ENCODE data around the gene UBE4A.
"Not testable (repeated sequence)": the region's sequence is repeated elsewhere in the genome, so short reads cannot be mapped to it uniquely, and the experiment has no call there.

Gene UBE4A

DNA sequence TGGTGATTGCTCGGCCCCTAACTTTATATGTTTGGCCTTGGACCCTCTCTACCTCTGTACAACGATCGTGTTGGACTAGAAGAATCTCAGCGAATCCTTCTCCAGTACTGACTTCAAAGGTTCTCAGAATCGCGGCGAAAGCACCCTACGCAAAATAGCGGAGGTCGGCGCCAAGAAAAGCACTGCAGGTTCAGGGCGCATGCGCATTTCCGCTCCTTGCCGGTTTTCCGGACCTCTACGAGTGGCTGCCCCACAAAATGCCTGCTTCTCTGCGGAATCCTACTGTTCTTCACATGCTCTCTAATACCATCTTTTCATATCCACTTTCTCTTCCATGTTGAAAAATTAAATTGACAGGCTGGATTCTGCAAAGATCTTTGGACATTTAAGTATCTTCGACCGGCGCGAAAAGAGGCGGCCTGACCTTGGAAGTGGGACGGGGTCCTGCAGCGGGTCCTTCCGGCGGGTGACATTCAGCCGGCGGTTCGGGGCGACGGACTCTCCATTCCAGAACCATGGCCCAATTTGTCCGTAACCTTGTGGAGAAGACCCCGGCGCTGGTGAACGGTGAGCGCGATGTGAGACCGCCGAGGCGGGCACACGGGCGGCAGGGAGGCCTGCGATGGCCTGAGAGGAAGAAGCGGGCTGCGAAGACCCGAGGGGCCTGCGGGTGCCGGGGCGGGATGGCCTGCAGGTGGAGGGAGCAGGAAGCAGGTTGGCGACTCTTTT lies 41.9 kb downstream of the UBE4A start, which contains the start of gene ATP5MG:
ATP5MG (plus strand) TSS at position 456 of the 729 bp plus-strand sequence; CDS start at position 516, 60 bp downstream.
- DNase-seq (ENCODE audit: low read depth in 2 of 2), result peak; percentile 62 to 66

DNA sequence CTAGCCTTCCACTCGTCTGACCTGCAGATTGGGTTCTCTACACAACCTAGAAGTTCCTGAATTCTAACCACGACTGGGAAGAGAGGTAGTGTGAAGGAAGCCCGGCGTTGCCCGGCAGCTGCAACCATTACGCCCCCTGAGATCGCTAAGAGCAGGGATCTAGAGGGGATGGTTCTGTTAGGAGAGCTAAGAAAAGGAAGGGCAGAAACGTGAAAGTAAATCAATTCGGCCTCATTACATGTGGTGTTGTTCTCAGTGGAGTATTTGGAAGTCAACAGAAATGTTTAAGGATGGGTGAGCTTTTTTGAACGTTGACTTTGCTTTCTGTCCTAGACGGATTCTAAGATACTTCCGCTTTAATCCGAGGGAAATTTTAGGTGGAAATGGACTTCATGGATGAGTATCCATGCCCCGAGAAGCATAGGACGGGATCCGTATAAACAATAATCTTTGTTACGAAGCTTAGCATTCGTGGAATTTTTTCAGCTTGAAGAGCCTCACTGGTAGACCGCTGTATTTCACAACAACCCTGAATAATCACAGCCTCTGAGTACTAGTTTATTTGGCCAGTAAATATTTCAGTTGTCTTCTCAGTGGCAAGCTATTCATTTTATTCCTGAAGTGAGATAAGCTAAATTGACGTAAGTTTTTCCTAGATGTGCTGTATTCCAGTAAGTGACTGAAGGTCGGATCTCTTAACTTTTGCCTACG lies 42.6 kb downstream of the UBE4A start:
- DNase-seq (ENCODE audit: low read depth in 2 of 2), result peak in 1 of 2 experiments; percentile 22

DNA sequence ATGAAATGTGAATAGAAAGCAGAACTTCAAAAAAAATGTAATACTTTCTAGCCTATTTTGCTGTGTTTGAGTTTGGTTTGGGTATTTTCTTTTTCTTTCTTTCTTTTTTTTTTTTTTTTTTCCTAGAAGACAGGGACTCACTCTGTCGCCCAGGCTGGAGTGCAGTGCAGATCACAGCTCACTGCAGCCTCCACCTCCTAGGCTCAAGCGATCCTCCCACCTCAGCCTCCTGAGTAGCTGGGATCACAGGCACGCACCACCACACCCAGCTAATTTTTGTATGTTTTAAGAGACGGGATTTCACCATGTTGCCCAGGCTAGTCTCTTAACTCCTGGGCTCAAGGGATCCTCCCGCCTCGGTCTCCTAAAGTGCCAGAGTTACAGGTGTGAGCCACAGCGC lies 43.2 kb downstream of the UBE4A start:
- not testable (repeated sequence) for DNase-seq (ENCODE audit: low read depth in 2 of 2)

GRCh38 chr11:118406599-118407166 lies 47.3 kb downstream of the UBE4A start:
- DNase-seq (ENCODE audit: low read depth in 2 of 2), result no peak

GRCh38 chr11:118410055-118410745 lies 50.8 kb downstream of the UBE4A start:
- DNase-seq (ENCODE audit: low read depth in 2 of 2), result no peak

GRCh38 chr11:118411530-118411929 lies 52.1 kb downstream of the UBE4A start:
- DNase-seq (ENCODE audit: low read depth in 2 of 2), result no peak

DNA sequence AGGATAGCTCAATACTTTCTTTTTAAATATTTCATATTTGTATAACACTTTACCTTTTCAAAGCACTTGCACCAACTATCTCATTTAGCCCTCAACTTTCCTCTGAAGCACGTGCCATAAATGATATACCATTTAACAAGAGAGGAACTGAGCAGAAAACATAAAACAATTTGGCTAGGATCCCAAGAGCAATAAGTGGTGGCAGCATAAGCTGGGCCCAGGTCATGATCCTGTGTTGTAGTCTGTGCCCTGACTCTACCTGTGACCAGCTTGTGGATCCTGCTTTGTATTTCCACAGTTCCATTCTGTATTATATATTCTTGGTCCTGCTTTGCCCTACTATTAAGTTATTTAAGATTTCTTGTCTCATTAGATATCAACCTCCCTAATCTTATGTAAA lies 53.5 kb downstream of the UBE4A start:
- DNase-seq (ENCODE audit: low read depth in 2 of 2), result no peak

GRCh38 chr11:118415062-118415738 lies 55.8 kb downstream of the UBE4A start:
- DNase-seq (ENCODE audit: low read depth in 2 of 2), result no peak

- peak; percentile 73 to 77 for DNase-seq (ENCODE audit: low read depth in 2 of 2)
Measured at GRCh38 chr11:118415739-118416068, 56.3 kb downstream of the UBE4A start.

DNA sequence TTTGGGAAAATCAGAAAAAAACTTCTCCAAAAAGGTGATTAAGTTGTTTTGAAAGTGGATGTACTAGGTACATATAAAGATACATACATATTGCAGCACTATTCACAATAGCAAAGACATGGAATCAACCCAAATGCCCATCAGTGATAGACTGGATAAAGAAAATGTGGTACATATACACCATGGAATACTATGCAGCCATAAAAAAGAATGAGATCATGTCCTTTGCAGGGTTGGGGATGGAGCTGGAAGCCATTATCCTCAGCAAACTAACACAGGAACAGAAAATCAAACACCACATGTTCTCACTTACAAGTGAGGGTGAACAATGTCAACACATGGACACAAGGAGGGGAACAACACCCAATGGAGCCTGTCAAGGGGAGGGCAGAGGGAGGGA lies 57.5 kb downstream of the UBE4A start:
- DNase-seq (ENCODE audit: low read depth in 2 of 2), result not testable (repeated sequence)

GRCh38 chr11:118417801-118418200 lies 58.4 kb downstream of the UBE4A start:
- DNase-seq (ENCODE audit: low read depth in 2 of 2), result no peak

GRCh38 chr11:118418766-118419165 lies 59.4 kb downstream of the UBE4A start:
- no peak for DNase-seq (ENCODE audit: low read depth in 2 of 2)

- DNase-seq (ENCODE audit: low read depth in 2 of 2), result no peak
Measured at GRCh38 chr11:118427707-118428106, 68.3 kb downstream of the UBE4A start.

DNA sequence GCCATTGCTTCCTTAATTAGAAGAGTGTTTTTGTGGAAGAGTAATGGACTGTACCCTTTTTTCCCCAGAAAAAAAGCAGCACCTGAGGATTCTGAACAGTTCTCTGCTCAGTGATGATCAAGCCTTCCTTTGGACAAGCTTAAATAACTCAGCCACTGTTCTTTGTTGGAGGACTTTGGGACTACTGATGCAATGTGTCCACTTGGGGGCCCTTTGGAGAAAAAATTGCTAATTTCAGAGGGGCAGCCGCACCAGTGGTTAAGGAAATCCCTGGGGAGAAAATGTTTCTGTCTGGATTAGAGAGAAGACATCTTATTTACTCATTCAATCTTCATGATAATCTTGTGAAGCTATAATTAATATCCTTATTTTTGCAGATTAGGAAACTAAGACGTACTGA lies 71.6 kb downstream of the UBE4A start:
- DNase-seq (ENCODE audit: low read depth in 2 of 2), result no peak

- no peak for DNase-seq (ENCODE audit: low read depth in 2 of 2)
Measured at GRCh38 chr11:118434123-118434552, 74.7 kb downstream of the UBE4A start.

- DNase-seq (ENCODE audit: low read depth in 2 of 2), result no peak
Measured at GRCh38 chr11:118434553-118435289, 75.3 kb downstream of the UBE4A start.

GRCh38 chr11:118435290-118435892 lies 76.0 kb downstream of the UBE4A start:
- DNase-seq (ENCODE audit: low read depth in 2 of 2), result no peak

DNA sequence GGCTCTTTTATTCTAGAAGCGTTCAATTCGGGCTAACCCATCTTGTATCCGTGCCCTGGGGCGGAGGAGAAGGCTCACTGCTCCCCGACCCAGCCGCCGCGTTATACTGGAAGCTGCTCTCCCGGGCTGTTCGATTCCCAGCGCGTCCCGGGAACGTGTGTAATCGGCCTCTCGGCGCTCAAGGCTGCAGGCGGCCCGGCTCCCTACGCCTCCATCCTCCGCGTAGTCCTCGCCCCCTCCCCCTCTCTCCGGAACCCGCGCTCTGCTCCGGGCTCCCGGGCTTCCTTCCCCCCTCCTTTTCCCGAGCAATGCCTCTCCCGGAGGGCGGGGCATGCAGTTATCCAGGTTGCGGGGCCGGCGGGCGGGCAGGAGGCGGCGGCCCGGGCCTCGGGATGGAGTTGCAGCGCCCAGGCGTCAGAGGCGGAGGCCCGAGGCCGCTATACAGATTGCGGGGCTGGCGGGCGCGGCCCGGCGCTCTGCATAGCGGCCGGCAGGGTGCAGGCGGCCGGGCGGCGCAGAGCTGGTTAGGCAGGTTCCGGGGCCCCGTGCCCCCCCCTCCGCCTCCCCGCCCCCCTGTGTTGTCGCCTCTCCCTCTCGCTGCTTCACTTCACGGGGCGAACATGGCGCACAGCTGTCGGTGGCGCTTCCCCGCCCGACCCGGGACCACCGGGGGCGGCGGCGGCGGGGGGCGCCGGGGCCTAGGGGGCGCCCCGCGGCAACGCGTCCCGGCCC lies 76.7 kb downstream of the UBE4A start, which contains the start of gene KMT2A:
KMT2A (plus strand) TSS at position 600 of the 732 bp plus-strand sequence; CDS start at position 621, 21 bp downstream.
- peak; percentile 98 for DNase-seq (ENCODE audit: low read depth in 2 of 2)

GRCh38 chr11:118436639-118437207 lies 77.3 kb downstream of the UBE4A start:
- DNase-seq (ENCODE audit: low read depth in 2 of 2), result no peak

Measured in fibroblast of skin of left biceps (primary cell).